ENCODE measurements around the gene C1QTNF7.

GRCh38 chr4:15493411-15493810 lies 65.6 kb downstream of the C1QTNF7 start:
- TF ChIP-seq ZC3H10 (CRISPR knock-in tag; IDR thresholded peaks at IDR 0.05), result no peak
- no peak for TF ChIP-seq PATZ1 (CRISPR knock-in tag; IDR thresholded peaks at IDR 0.05; ENCODE audit: borderline replicate concordance)
- TF ChIP-seq GLIS3 (CRISPR knock-in tag; IDR thresholded peaks at IDR 0.05), result no peak
- TF ChIP-seq, protein P1, sequence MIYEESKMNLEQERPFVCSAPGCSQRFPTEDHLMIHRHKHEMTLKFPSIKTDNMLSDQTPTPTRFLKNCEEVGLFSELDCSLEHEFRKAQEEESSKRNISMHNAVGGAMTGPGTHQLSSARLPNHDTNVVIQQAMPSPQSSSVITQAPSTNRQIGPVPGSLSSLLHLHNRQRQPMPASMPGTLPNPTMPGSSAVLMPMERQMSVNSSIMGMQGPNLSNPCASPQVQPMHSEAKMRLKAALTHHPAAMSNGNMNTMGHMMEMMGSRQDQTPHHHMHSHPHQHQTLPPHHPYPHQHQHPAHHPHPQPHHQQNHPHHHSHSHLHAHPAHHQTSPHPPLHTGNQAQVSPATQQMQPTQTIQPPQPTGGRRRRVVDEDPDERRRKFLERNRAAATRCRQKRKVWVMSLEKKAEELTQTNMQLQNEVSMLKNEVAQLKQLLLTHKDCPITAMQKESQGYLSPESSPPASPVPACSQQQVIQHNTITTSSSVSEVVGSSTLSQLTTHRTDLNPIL (CRISPR knock-in tag; IDR thresholded peaks at IDR 0.05; ENCODE audit: low read depth), result no peak
- no peak for TF ChIP-seq ZFP30 (CRISPR knock-in tag; IDR thresholded peaks at IDR 0.05)
- TF ChIP-seq CSRNP3 (CRISPR knock-in tag; IDR thresholded peaks at IDR 0.05), result no peak
- TF ChIP-seq POU6F1 (CRISPR knock-in tag; IDR thresholded peaks at IDR 0.05; ENCODE audit: borderline replicate concordance, low read depth), result no peak
- no peak for TF ChIP-seq ZNF565 (CRISPR knock-in tag; conservative IDR thresholded peaks at IDR 0.05; ENCODE audit: low read depth)
- no peak for TF ChIP-seq RARB (CRISPR knock-in tag; IDR thresholded peaks at IDR 0.05)
- no peak for TF ChIP-seq ZNF8 (CRISPR knock-in tag; IDR thresholded peaks at IDR 0.05)

Measured in SK-N-SH treated with all-trans-retinoic acid at 6 μM for 48 hours (cell line).